Spinal cord (tissue), 10 donors: Measurements from ENCODE around the gene BDKRB2. TPM values are rescaled to one million over a fixed set of nuclear protein-coding genes. Genes with fewer than 3 reads are reported as not detected.

ENCODE experiments used
- DNase-seq, 6 donors: peaks; one replicate each; pipeline versions ENCODE4 v3.0.0 to v3.0.0-alpha.2; 2013 to 2015; ENCODE audit warnings: low spot score in 6 of 6, low read depth in 4 of 6
- H3K27ac ChIP-seq: one replicate; pipeline ENCODE4 v1.5.1; 2013; ENCODE audit warnings: low read depth, low read length, control low read depth
- H3K27me3 ChIP-seq: one replicate; pipeline ENCODE4 v1.6.1; 2013; ENCODE audit warnings: low read length; ENCODE audit not compliant: control insufficient read depth, insufficient read depth
- H3K36me3 ChIP-seq: one replicate; pipeline ENCODE4 v1.6.1; 2013; ENCODE audit warnings: low read length; ENCODE audit not compliant: control insufficient read depth, insufficient read depth
- H3K4me1 ChIP-seq: one replicate; pipeline ENCODE4 v1.6.1; 2013; ENCODE audit warnings: low read length; ENCODE audit not compliant: control insufficient read depth, insufficient read depth
- H3K4me3 ChIP-seq: one replicate; pipeline ENCODE4 v1.5.1; 2013; ENCODE audit warnings: low read depth, low read length, control low read depth
- H3K9me3 ChIP-seq: one replicate; pipeline ENCODE4 v1.6.1; 2013; ENCODE audit warnings: low read length; ENCODE audit not compliant: control insufficient read depth, insufficient read depth
- WGBS: methylation state at CpG from one replicate; pipeline ENCODE4 v1.1.5; 2013; ENCODE audit warnings: missing lambda C conversion rate; ENCODE audit not compliant: insufficient coverage; 5-methylcytosine and 5-hydroxymethylcytosine counted together
- polyA plus RNA-seq, 2 donors: library from polyadenylated mRNA; unstranded; fragments of 120-200 nt; gene quantifications; one replicate each; pipeline ENCODE4 v1.2.1, GENCODE V29; 2013; ENCODE audit not compliant: insufficient read length in 2 of 2
- total RNA-seq, 2 donors: library from RNA; depleted of rRNA in 1 of 2; stranded (reverse); fragments of 120-200 nt in 1 of 2; fragments of >200 nt in 1 of 2; gene quantifications; one replicate each; pipeline versions ENCODE4 v1.2.3 to v1.2.4, GENCODE V29; 2013 to 2014
- donor health status: healthy.

The BDKRB2 gene
- total and polyA plus RNA-seq, 4 donors = 1.3 to 3.4 (median 2.1) TPM

DNA sequence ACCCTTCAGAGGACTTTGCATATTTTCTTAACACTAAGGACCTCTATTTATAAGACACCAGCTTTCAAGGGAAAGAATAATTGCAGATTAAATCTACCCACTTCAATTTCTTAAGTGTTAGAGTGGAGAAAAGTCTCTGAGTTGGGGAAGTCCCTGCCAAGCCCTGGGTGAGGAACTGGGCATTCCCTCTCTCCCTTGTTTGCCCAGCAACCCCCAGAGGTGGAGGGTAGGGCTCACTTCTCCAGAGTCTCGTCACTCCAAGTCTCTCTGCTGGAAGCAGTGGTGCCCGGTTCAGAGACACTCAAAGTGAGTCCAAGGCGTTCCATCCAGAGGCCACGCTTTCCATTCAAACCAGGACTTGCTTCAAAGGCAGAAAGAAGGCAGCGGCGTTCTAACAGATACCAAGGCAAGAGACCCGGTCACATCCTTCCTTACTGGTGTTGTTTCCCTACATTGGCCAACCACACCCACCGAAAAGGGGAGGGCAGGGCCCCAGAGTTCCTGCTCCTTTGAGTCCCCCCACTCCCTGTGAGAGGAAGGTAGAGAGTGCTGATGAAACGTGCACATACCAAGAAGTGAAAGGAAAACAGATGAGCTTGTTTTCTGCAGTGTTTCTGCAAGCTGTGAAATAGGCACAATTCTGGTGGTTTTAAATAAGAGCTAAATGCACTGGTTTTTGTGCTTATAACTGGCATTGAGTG lies 6.1 kb upstream of the BDKRB2 start:
- H3K27ac ChIP-seq = no peak overlapping the region
- 29% methylated on average over 5 of the region's 9 CpGs for WGBS
- H3K4me3 ChIP-seq = no peak overlapping the region
- H3K27me3 ChIP-seq = no peaks in the 10 kb centered on the region
- H3K36me3 ChIP-seq = no peaks in the 10 kb centered on the region
- peaks cover 21% of the 10 kb centered on the region for H3K4me1 ChIP-seq
- peak in 1 of 6 donors; percentile 34 for DNase-seq
- H3K9me3 ChIP-seq = no peaks in the 10 kb centered on the region

DNA sequence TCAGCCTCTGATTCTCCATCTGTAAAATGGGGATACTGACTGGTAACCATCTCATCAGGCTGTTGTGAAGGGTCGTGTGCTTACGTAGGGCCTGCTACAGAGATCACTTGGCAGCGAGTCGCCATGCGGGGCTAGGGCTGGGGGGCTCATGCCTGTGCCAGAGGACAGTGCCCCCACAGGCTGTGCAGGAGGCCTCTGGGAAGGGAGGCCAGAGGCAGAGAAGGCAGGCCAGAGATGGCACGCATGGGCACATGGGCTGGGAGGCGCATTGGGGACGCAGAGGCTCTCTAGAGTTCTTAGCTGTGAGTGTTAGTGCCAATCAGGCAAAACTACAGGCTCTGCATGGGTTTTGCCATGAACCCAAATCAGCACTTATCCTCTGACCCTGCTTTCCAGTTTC lies 3.5 kb upstream of the BDKRB2 start:
- H3K4me1 ChIP-seq = peaks cover 35% of the 10 kb centered on the region
- WGBS = 94% methylated on average over 8 of the region's 8 CpGs
- no peaks in the 10 kb centered on the region for H3K27me3 ChIP-seq
- no peak overlapping the region for H3K4me3 ChIP-seq
- H3K36me3 ChIP-seq = no peaks in the 10 kb centered on the region
- DNase-seq = no peak
- H3K9me3 ChIP-seq = no peaks in the 10 kb centered on the region
- H3K27ac ChIP-seq = no peak overlapping the region

DNA sequence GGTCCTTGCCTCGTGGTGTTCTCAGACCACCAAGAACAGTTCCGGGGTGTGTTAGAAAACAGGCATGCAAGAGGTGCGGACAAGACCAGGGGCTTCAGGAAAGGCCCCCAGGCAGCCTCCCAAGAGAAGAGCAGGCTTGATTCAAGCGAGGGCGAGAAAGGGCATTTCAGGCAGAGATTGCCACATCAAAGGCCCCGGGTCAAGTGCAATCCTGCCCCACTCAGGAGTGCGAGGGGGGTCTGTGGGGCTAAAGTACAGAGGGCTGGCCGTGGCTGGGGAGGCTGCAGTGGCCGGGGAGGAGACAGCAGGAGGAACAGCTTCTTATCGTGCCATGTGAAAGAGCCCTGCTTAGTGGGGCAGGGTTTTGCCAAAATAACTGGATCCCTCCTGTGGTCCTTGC lies 2.7 kb upstream of the BDKRB2 start:
- no peak overlapping the region for H3K4me3 ChIP-seq
- WGBS = 82% methylated on average over 10 of the region's 10 CpGs
- H3K27ac ChIP-seq = no peak overlapping the region
- H3K9me3 ChIP-seq = no peaks in the 10 kb centered on the region
- peaks cover 35% of the 10 kb centered on the region for H3K4me1 ChIP-seq
- H3K27me3 ChIP-seq = no peaks in the 10 kb centered on the region
- no peak for DNase-seq
- no peaks in the 10 kb centered on the region for H3K36me3 ChIP-seq

- Histone ChIP-seq H3K9me3 (no peaks in the 10 kb centered on the region), H3K27me3 (no peaks in the 10 kb centered on the region), H3K36me3 (no peaks in the 10 kb centered on the region), H3K4me3 (no peak overlapping the region), H3K27ac (no peak overlapping the region), H3K4me1 (peaks cover 34% of the 10 kb centered on the region)
- 89% methylated on average over 9 of the region's 11 CpGs for WGBS
- no peak for DNase-seq
Measured at GRCh38 chr14:96202441-96203094, 2.1 kb upstream of the BDKRB2 start.

DNA sequence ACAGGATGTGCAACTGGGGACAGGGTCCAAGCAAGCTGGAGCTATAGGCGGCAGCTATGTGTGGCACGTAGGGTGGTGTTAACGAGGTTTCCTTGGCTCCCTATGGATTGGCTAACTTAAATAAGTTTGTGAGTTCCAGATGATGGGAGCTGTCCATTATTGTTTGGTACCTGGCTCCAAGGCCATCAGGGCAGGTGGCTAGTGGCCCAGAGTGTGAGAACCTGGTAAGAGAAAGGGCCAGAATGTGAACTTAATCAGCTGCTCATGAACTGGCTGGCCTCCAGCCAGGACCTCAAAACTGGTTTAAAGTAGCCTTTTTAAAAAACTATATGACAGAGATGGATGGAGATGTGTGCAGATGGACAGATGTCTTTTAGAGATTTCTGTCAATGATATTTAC lies 1.5 kb upstream of the BDKRB2 start:
- Histone ChIP-seq H3K4me1 (peaks cover 28% of the 10 kb centered on the region), H3K36me3 (no peaks in the 10 kb centered on the region), H3K27me3 (no peaks in the 10 kb centered on the region), H3K4me3 (no peak overlapping the region), H3K9me3 (no peaks in the 10 kb centered on the region), H3K27ac (no peak overlapping the region)
- no peak for DNase-seq
- 100% methylated on average over 3 of the region's 3 CpGs for WGBS

DNA sequence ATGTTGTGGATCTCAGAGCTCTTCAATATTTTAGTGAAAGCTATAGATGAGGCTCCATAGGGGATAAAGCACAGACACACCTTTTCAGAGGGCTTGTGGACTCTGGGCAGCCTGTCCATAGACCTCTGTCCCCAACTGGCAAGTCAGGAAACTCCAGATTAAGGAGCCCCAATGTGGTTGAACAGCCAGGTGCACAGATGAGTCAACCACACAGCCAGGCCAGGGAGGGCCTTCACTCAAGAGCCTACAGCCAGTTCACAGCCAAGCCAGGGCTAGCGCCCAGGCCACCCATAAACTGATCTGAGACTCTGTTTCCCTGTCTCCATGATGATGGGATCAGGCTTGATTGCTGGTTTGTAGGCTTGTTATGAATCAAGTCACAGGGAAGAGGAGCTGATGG lies 1.0 kb upstream of the BDKRB2 start:
- peaks cover 23% of the 10 kb centered on the region for H3K4me1 ChIP-seq
- 100% methylated on average over 1 of the region's 1 CpG for WGBS
- no peak overlapping the region for H3K27ac ChIP-seq
- DNase-seq = no peak
- H3K4me3 ChIP-seq = no peak overlapping the region
- no peaks in the 10 kb centered on the region for H3K27me3 ChIP-seq
- no peaks in the 10 kb centered on the region for H3K9me3 ChIP-seq
- H3K36me3 ChIP-seq = no peaks in the 10 kb centered on the region

GRCh38 chr14:96205059-96205977 lies 679 bp downstream of the BDKRB2 start:
- H3K27ac ChIP-seq = no peak overlapping the region
- H3K36me3 ChIP-seq = no peaks in the 10 kb centered on the region
- WGBS = 48% methylated on average over 20 of the region's 21 CpGs
- H3K9me3 ChIP-seq = no peaks in the 10 kb centered on the region
- H3K27me3 ChIP-seq = no peaks in the 10 kb centered on the region
- peaks cover 22% of the 10 kb centered on the region for H3K4me1 ChIP-seq
- DNase-seq = no peak
- H3K4me3 ChIP-seq = peak overlapping the region; percentile 48

GRCh38 chr14:96205978-96206360 lies 1.3 kb downstream of the BDKRB2 start:
- H3K4me1 ChIP-seq = peaks cover 22% of the 10 kb centered on the region
- H3K9me3 ChIP-seq = no peaks in the 10 kb centered on the region
- H3K36me3 ChIP-seq = no peaks in the 10 kb centered on the region
- DNase-seq = no peak
- WGBS = 84% methylated on average over 4 of the region's 6 CpGs
- no peak overlapping the region for H3K4me3 ChIP-seq
- no peaks in the 10 kb centered on the region for H3K27me3 ChIP-seq
- H3K27ac ChIP-seq = no peak overlapping the region

GRCh38 chr14:96206461-96206860 lies 1.8 kb downstream of the BDKRB2 start:
- no peak overlapping the region for H3K27ac ChIP-seq
- no peak for DNase-seq
- WGBS = 81% methylated on average over 5 of the region's 8 CpGs

More at GRCh38 chr14:96206461-96206860, 1.8 kb downstream of the BDKRB2 start:
- H3K4me3 ChIP-seq = no peak overlapping the region
- no peaks in the 10 kb centered on the region for H3K9me3 ChIP-seq
- H3K4me1 ChIP-seq = peaks cover 22% of the 10 kb centered on the region
- no peaks in the 10 kb centered on the region for H3K36me3 ChIP-seq
- H3K27me3 ChIP-seq = no peaks in the 10 kb centered on the region
